ENCODE data around the gene ZNF628.

The ZNF628 gene

GRCh38 chr19:55476100-55476775 lies at the start of gene ZNF628:
Gene ZNF628, plus strand, starts transcription at chr19:55476617. Its CDS starts 3,294 bp downstream, at chr19:55479911.
- DNase-seq: peak; percentile 98 to 100 (median 99)
- intact Hi-C loops (cut with DNase I): no loop called here

- no peak for DNase-seq
- intact Hi-C loops (cut with DNase I): no loop called here
Observed at GRCh38 chr19:55431183-55431582, 45.2 kb upstream of the ZNF628 start.

- DNase-seq: peak in 1 of 10 donors; percentile 39
- intact Hi-C loops (cut with DNase I): no loop called here
Observed at GRCh38 chr19:55432241-55432959, 44.0 kb upstream of the ZNF628 start.

GRCh38 chr19:55433292-55433691 lies 43.1 kb upstream of the ZNF628 start:
- intact Hi-C loops (cut with DNase I): no loop called here
- DNase-seq: peak in 1 of 10 donors; percentile 89

- intact Hi-C loops (cut with DNase I): no loop called here
- DNase-seq: peak in 1 of 10 donors; percentile 5
Observed at GRCh38 chr19:55434356-55434919, 42.0 kb upstream of the ZNF628 start.

- intact Hi-C loops (cut with DNase I): no loop called here
- no peak for DNase-seq
Observed at GRCh38 chr19:55435020-55435419, 41.4 kb upstream of the ZNF628 start.

- DNase-seq: peak in 1 of 10 donors; percentile 33
- intact Hi-C loops (cut with DNase I): no loop called here
Observed at GRCh38 chr19:55436847-55437246, 39.6 kb upstream of the ZNF628 start.

GRCh38 chr19:55437410-55437809 lies 39.0 kb upstream of the ZNF628 start:
- intact Hi-C loops (cut with DNase I): no loop called here
- DNase-seq: peak in 2 of 10 donors; percentile 62 to 78

- intact Hi-C loops (cut with DNase I): no loop called here
- DNase-seq: no peak
Observed at GRCh38 chr19:55439052-55439451, 37.4 kb upstream of the ZNF628 start.

- intact Hi-C loops (cut with DNase I): no loop called here
- DNase-seq: peak in 1 of 10 donors; percentile 65
Observed at GRCh38 chr19:55440411-55441105, 35.9 kb upstream of the ZNF628 start.

GRCh38 chr19:55441319-55441691 lies 35.1 kb upstream of the ZNF628 start:
- DNase-seq: peak in 1 of 10 donors; percentile 43
- intact Hi-C loops (cut with DNase I): no loop called here

GRCh38 chr19:55441692-55442321 lies 34.6 kb upstream of the ZNF628 start:
- intact Hi-C loops (cut with DNase I): no loop called here
- DNase-seq: peak in 1 of 10 donors; percentile 83

GRCh38 chr19:55442372-55442961 lies 34.0 kb upstream of the ZNF628 start:
- intact Hi-C loops (cut with DNase I): no loop called here
- DNase-seq: peak in 6 of 10 donors; percentile 26 to 86 (median 48)

GRCh38 chr19:55443045-55443823 lies 33.2 kb upstream of the ZNF628 start, which contains the start of gene SHISA7:
Gene SHISA7, minus strand, starts transcription at chr19:55443300. Its CDS starts 437 bp downstream, at chr19:55442863.
- DNase-seq: peak in 7 of 10 donors; percentile 46 to 93 (median 58)
- intact Hi-C loops (cut with DNase I): no loop called here

- intact Hi-C loops (cut with DNase I): no loop called here
- peak in 1 of 10 donors; percentile 69 for DNase-seq
Observed at GRCh38 chr19:55443824-55444480, 32.5 kb upstream of the ZNF628 start.

GRCh38 chr19:55444646-55445045 lies 31.8 kb upstream of the ZNF628 start:
- intact Hi-C loops (cut with DNase I): no loop called here
- DNase-seq: no peak

- intact Hi-C loops (cut with DNase I): no loop called here
- DNase-seq: no peak
Observed at GRCh38 chr19:55446060-55446459, 30.4 kb upstream of the ZNF628 start.

GRCh38 chr19:55447421-55448174 lies 28.8 kb upstream of the ZNF628 start:
- intact Hi-C loops (cut with DNase I): no loop called here
- DNase-seq: peak; percentile 69 to 98 (median 88)
